Activated CD8-positive, alpha-beta memory T cell treated with anti-CD3 and anti-CD28 coated beads for 48 hours (primary cell): Measurements from ENCODE around the gene USP32.
"Not testable (repeated sequence)": the region's sequence is repeated elsewhere in the genome, so short reads cannot be mapped to it uniquely, and the experiment has no call there.

Source experiments
- DNase-seq, 3 experiments: peaks; one replicate each; pipeline ENCODE4 v3.0.0-alpha.2; 2020; ENCODE audit warnings: low read depth in 2 of 3, low spot score in 2 of 3

Gene USP32

DNA sequence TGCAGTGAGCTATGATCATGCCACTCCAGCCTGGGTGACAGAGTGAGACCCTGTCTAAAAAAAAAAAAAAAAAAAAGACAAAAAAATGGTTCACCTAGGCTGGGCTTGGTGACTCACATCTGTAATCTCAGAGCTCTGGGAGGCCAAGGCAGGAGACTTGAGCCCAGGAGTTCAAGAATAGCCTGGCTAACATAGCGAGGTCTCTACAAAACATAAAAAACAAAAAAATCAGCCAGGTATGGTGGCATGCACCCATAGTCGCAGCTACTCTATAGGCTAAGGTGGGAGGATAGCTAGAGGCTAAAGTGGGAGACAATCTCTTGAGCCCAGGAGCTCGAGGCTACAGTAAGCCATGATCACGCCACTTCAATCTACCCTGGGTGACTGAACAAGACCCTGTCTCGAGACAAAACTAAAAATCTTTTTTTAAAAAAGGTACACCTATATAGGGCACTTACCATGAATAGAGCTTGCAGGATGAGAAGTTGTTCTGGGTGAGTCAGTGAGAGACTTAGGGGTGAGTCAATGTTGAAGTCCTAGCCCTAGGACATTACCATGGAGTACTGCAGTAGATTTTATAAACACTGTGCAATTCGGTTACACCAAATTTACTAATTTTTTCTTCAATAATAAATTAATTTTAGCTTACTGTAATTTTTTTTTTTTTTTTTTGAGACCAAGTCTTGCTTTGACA is 19.0 kb downstream of the USP32 start:
- DNase-seq = no peak

DNA sequence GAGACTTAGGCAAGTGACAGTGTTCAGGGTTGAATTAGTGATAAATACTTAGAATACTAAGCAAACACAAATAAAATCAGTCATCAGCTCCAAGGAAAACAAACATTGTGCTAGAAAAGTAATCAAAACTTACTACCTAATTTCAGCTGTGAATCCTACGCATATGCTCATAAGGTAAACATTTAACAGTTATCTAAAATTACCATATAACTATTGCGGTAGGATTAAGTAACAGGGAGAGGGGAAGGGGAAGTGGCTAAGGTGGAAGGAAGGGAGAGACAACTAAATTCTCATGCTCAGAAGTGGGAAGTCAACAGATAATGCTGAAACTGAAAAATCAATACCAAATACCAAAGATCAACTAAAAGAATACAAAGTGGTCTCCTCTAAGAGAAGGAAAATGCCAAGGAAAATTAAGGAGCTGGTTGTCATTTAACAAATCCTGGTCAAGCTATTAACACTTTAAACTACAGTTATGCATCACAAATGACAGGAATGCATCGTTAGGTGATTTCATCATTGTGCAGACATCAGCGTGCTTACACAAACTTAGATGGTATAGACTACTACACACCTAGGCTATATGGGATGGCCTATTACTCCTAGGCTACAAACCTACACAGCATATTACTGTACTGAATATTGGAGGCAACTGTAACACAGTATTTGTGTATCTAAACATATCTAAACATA is 20.0 kb downstream of the USP32 start:
- DNase-seq = no peak

DNA sequence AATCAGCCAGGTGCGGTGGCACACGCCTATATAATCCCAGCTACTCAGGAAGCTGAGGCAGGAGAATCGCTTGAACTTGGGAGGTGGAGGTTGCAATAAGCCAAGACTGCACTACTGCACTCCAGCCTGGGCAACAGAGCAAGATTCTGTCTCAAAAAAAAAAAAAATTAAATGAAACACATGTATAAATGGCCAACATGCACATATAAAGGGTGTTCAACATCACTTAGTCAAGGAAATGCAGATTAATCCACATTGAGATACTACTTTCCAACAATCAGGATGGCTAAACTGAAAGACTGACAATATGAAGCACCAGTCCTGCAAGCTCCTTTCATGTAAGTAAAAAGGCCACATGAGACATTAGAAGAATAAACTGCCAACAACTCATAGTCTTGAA is 20.5 kb downstream of the USP32 start:
- no peak for DNase-seq

DNA sequence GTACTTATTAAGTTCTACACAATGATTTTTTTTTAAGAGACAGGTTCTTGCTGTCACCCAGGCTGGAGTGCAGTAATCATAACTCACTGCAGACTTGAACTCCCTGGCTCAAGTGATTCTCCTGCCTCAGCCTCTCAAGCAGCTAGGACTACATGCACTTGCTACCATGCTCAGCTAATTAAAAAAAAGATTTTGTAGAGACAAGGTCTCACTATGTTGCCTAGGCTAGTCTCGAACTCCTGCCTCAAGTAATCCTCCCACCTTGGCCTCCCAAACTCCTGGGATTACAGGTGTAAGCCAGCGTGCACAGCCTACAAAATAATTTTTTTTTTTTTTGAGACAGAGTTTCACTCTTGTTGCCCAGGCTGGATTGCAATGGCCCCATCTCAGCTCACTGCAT is 22.2 kb downstream of the USP32 start:
- DNase-seq = no peak

DNA sequence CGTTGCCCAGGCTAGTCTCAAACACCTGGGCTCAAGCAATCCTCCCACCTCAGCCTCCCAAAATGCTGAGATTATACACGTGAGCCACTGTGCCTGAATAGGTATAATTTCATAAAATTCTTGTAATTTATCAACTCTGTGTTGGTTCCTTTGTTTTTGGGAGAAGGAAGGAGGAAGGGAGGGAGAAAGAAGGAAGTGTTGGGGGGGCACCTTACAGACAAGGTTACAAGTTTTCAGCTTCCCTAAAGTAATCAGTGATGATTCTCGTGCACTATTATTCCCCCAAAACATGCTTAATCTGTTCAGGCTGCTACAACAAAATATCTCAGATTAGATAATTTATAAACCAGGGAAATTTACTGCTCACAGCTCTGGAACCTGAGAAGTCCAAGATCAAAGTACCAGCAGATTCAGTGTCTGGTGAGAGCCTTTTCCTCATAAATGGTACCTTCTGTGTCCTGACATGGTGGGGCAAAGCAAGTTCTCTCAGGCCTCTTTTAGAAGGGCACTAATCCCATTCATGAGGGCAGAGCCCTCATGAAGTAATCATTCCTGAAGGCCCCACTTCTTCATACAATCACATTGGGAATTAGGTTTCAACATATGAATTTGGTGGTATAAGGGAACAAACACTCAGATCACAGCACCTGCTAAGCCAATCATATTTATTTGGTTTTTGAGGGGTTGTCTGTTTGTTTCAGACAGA is 28.1 kb downstream of the USP32 start:
- no peak for DNase-seq

DNA sequence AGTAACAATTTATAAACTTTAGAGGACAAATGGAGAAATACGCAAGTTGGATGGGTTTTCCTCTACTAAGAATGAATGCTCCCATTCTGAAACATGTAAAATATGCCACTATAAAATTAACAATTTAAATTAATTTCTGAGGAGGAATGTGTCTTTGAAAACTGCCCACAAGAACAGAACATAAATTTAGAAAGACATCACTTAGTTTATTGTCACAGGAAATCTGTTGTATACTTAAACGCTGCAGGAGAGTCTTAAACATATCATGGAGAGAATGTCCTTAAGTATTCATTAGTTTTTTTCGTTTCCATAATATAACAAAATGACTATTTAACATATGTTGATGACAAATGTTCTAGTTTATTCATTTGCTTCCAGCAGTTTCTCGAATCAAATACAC is 29.6 kb downstream of the USP32 start:
- DNase-seq = no peak

DNA sequence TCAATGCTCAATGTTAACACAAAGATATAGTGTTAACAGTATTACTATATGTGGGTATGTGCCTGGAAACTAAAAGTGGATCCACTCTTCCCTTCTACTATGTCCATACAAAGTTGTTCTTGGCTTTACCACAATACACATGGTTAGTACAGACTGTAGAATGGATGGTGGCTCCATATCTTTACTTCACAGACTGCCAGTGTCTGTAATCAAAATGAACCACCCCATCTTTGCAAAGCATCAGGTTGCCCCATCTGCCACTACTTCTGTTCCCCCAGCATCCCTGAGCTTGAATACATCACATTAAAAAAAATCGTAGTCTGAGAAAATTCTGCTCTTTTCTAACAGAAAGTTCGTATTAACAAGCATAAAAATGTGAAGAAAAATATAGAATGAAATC is 30.0 kb downstream of the USP32 start:
- DNase-seq = no peak

DNA sequence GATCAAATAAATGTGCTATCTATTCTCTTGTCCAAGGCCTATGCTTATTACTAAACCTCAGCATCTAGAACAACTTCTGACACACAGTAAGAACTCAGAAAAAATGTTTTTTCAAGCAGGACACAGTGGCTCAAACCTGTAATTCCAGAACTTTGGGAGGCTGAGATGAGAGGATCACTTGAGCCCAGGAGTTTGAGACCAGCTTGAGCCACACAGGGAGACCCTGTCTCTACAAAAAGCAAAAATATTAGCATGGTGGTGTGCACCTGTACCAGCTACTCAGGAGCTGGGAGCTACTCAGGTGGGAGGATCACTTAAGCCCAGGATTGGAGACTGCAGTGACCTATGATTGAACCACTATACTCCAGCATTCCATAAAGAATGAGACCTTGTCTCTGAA is 32.5 kb downstream of the USP32 start:
- DNase-seq = no peak

DNA sequence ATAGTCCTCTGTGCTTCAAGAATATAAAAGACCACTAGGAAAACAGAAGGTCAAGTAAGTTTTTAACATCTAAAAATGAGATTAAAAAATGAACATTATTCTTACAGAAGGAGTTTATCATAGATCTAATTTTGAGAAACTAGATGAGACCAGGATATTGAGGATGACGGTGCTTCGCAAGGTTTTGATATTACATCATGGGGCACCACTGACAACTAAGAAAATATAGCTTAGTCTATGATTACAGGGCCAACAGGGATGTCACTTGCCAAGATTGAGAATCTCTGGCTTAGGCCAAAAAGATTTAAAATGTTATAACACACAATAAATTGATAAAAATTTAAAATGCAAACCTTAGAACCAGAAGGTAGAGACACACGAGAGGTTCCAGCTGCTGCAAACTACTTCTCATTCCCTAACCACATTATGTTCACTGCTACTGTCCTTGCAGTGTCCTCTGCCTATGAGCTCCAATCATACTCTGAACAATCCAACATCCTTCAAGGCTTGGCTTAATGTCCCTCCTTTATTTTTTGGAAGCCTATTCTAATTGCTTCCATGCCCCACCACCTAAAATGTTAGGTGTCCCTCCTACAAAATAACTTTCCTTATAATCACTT is 33.2 kb downstream of the USP32 start:
- no peak for DNase-seq

DNA sequence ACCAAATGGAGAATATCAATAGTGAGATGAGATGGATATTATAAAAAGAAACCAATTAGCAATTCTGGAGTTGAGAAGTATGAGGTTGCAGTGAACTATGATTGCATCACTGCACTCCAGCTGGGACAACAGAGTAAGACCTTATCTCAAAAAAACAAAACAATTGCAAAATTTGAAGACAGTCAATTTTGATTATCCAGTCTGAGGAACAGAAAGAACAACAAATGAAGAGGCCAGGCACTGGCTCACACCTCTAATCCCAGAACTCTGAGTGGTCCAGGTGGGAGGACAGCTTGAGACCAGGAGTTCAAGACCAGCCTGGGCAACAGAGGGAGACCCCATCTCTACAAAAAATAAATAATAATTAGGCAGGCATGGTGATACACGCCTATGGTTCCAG is 35.0 kb downstream of the USP32 start:
- DNase-seq = no peak

DNA sequence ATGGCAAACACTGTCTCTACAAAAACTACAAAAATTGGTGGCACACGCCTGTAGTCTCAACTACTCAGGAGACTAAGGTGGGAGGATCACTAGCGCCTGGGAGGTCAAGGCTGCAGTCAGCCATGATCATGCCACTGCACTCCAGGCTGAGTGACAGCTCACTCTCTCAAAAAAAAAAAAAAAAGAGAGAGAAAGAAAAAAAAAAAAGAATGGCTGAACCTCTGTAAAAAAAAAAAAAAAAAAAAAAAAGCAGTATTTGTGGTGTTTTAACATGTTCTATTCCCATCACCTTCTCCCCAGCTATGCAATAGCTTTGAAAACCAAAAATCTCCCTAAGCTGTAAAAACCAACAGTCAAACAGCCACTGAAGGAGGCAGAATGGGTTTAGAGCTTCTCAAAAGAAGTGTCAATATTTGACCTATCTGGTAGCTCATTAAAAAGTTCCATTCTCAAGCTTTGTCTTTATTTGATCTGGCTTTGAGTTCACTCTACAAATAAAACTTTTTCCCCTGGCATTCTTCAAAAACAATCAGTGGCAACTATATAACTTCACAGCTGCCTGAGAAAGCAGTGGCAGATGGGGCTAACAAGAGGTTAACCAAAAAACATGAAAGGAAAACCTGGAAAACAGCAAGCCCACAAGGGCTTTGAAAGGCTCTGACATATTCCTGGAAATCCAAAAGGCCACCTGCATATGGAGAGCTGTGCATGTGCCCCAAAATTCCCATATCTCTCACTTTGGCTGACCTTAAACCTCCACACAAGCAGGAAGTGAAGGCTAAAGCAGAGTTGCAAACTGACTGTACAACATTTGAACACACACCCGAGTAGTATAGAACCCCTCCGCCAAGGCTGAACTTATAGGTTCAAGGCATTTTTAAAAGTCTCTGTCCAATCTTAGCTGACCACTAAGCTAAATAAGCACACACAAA is 36.0 kb downstream of the USP32 start:
- no peak for DNase-seq

DNA sequence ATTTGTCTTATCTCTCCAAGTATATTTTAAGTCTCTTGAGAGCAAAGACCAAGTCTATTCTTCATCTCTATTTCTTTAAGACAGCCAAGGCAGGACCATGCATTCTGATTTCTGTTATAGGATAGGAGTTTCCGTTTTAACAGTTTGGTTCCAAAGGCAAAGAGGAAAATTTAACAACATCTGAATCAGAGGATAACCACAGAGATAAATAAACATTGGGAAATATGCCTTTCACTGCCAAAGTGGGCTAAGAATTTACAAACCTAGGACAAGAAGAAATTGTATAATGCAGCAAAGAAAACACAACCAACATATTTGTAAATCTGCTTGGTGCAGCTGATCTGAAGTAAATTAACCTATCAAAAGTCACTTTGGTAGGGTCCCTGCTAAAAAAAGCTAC is 37.7 kb downstream of the USP32 start:
- DNase-seq = no peak

DNA sequence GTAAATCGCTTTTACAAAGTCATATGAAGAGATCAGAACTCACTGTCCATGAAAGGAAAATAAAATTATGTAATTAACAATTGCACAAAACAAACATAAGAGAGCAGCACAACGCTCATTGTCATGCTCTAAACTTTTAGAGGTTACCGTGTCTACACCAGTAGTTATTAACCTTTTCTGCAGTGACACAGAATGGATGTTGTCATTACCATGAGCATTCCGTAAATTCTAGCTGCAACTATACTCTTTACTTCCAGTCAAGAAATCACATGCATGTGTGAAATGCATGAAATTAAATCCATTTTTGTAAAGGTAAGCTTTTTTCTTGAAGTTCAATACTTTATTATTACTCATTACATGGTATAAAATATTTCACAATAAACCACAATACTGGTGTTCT is 38.2 kb downstream of the USP32 start:
- DNase-seq = no peak

DNA sequence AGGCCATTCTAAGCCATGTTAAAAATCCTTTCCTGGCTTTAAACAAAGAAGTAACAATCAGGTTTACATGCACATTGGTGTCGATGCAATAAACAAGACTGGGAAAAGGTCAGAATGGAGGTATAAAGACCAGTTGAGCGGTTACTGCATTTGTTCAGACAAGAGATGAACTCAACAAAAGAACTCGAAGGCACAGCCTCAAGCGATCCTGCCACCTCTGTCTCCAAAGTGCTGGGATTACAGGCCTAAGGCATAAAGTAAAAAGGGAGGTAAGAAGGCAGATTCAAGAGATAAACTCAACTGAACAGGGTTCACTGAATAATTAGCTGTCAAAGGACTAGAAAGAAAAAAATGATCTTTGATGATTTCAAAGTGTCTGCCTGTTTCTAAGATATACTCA is 39.4 kb downstream of the USP32 start:
- no peak for DNase-seq

DNA sequence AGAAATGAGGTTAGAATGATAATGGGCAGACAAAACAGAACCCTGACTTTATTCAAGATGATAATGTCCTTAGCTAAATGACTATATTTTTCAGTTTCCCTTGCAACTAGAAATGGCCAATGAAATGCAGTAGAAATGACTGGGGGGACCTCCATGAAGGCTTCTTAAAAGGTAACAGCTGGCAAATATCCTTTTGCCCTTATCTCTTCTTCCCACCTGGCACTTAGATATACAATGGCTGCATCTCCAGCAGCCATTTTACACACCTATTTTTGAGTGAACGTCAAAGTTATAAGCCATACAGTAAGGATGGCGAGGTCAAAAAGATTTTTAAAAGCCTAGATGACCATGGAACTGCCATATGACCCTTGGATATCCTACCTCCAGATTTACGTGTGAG is 39.9 kb downstream of the USP32 start:
- no peak for DNase-seq

DNA sequence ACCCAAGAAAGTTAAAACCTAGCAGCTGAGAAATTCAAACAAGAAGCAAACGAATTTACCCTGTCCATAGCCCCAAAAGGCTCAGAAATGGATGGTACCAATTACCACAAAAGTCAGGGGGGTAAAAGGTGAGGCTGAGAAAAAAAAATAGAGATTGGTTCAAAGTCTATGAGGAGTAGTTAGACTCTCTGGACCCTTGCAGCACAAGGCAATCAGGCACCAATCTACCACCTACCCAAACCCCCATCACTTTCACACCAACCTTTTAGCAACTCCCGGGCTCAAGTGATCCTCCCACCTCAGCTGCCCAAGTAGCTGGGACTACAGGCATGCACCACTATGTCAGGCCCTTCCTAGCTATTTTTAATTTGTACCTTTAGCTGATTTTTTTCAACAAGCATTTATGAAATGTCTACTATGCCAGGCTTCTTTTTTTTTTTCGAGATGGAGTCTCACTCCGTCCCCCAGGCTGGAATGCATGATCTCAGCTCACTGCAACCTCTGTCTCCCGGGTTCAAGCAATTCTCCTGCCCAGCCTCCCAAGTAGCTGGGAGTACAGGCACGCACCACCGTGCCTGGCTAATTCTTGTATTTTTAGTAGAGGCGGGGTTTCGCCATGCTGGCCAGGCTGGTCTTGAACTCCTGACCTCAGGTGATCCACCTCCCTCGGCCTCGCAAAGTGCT is 40.8 kb downstream of the USP32 start:
- no peak for DNase-seq

DNA sequence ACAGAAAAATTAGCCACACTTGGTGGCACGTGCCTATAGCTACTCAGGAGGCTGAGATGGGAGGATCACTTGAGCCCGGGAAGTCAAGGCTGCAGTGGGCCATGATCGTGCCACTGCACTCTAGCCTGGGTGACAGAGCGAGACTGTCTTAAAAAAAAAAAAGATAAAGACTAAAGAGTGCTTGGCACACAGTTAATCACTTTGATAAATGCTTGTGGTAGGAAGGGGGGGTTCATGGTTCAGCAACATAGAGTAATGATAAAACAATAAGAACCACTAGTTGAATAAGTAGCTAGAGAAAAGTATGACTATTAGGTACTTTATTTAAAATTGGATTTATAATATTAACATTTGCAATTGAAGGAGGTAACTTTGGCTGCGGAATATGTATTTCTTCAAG is 43.3 kb downstream of the USP32 start:
- DNase-seq = no peak

DNA sequence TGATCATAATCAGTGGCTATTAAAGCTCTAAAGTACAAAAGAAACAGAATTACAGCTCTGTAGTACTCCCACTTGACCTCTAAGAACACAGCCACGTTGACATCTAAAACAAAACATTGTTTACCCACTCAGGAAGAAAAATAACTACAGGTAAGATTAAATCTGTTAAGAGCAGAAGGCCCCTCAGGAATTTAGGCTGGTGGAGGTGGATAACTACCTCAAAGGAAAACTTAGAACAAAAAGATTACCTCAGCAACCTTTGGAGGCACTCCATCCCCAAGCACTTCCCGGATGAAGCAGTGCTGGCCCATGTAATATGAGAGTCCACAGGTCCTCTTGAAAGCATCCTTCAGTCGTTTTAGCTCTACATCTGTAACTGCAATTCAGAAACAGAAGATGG is 46.7 kb downstream of the USP32 start:
- DNase-seq = no peak

DNA sequence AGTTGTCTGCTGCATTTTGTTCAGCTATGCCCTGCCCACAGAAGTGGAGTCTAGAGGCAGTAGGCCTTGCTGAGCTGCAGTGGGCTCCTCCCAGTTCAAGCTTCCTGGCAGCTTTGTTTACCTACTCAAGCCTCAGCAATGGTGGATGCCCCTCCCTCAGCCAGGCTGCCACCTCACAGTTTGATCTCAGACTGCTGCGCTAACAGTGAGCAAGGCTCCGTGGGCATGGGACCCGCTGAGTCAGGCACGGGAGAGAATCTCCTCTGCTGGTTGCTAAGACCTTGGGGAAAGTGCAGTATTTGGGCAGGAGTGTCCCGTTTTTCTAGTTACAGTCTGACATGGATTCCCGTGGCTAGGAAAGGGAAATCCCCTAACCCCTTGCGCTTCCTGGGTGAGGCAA is 49.4 kb downstream of the USP32 start:
- not testable (repeated sequence) for DNase-seq

DNA sequence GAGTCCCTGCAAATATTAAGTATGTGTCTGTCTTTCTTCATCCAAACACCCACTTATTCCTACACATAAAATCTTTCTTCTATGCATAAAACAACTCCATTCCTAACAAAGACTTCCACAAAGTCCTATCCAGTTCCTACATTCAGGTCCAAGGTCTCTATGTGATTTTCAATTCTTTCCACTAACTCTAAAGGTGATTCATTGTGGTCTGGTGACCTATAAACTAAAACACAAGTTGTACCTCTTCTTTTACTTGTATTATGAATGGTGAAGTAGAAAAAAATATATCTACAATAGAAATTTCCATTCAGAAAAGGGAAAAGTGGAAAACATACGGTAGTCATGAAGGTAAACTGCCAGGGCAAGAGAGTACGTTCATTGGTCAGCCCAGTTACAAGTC is 56.6 kb downstream of the USP32 start:
- DNase-seq = no peak
